ENCODE data around the gene TNKS1BP1. TPM values are rescaled to one million over a fixed set of nuclear protein-coding genes. Genes with fewer than 3 reads are reported as not detected.
"Not testable (repeated sequence)": the region's sequence is repeated elsewhere in the genome, so short reads cannot be mapped to it uniquely, and the experiment has no call there.

Gene TNKS1BP1
- total RNA-seq, 2 donors from 2014 or later = 5.6 to 17.7 TPM

- DNase-seq (ENCODE audit: low spot score in 2 of 2); H3K9me3 Mint-ChIP-seq; H3K27ac Mint-ChIP-seq; ATAC-seq: not testable (repeated sequence)
- H3K36me3 Mint-ChIP-seq = peaks cover 25 to 26% of the 10 kb centered on the region in 2 donors
These were observed 28.5 kb downstream of the TNKS1BP1 start for GRCh38 chr11:57296205-57296604.

- DNase-seq (ENCODE audit: low spot score in 2 of 2) = no peak
- H3K27ac Mint-ChIP-seq = no peak overlapping the region
- peaks cover 11 to 12% of the 10 kb centered on the region in 2 donors for H3K36me3 Mint-ChIP-seq
- no peak for ATAC-seq
- peaks cover 1 to 4% of the 10 kb centered on the region in 2 donors for H3K9me3 Mint-ChIP-seq
These were observed 30.3 kb downstream of the TNKS1BP1 start for GRCh38 chr11:57294225-57295131.

- no peak overlapping the region for H3K27ac Mint-ChIP-seq
- H3K9me3 Mint-ChIP-seq = peaks cover 0 to 2% of the 10 kb centered on the region in 2 donors
- ATAC-seq = no peak
- DNase-seq (ENCODE audit: low spot score in 2 of 2) = no peak
- no peaks in the 10 kb centered on the region for H3K36me3 Mint-ChIP-seq
These were observed 34.5 kb downstream of the TNKS1BP1 start for GRCh38 chr11:57290288-57290687.

- Mint-ChIP-seq H3K27ac (no peak overlapping the region), H3K36me3 (no peaks in the 10 kb centered on the region), H3K9me3 (peaks cover 0 to 4% of the 10 kb centered on the region in 2 donors)
- ATAC-seq (peak; percentile 50 to 71), DNase-seq (ENCODE audit: low spot score in 2 of 2) (no peak)
These were observed 35.8 kb downstream of the TNKS1BP1 start for GRCh38 chr11:57288771-57289579.

- DNase-seq (ENCODE audit: low spot score in 2 of 2) = no peak
- no peak for ATAC-seq
- no peak overlapping the region for H3K27ac Mint-ChIP-seq
- H3K36me3 Mint-ChIP-seq = no peaks in the 10 kb centered on the region
- H3K9me3 Mint-ChIP-seq = peaks cover 0 to 4% of the 10 kb centered on the region in 2 donors
These were observed 36.9 kb downstream of the TNKS1BP1 start for GRCh38 chr11:57287884-57288283.

- H3K9me3 Mint-ChIP-seq = peaks cover 0 to 8% of the 10 kb centered on the region in 2 donors
- DNase-seq (ENCODE audit: low spot score in 2 of 2) (no peak), ATAC-seq (no peak)
- H3K27ac Mint-ChIP-seq = no peak overlapping the region
- H3K36me3 Mint-ChIP-seq = no peaks in the 10 kb centered on the region
These were observed 41.3 kb downstream of the TNKS1BP1 start for GRCh38 chr11:57283231-57283990.

- H3K9me3 Mint-ChIP-seq = not testable (repeated sequence)
These were observed 43.2 kb downstream of the TNKS1BP1 start for GRCh38 chr11:57281546-57281945.

GRCh38 chr11:57279116-57279515 is 45.6 kb downstream of the TNKS1BP1 start:
- no peak for DNase-seq (ENCODE audit: low spot score in 2 of 2)
- Mint-ChIP-seq H3K27ac (no peak overlapping the region), H3K36me3 (no peaks in the 10 kb centered on the region), H3K9me3 (peaks cover 5 to 6% of the 10 kb centered on the region in 2 donors)
- no peak for ATAC-seq

More at GRCh38 chr11:57281546-57281945, 43.2 kb downstream of the TNKS1BP1 start:
- peak overlapping the region in 1 of 2 donors; percentile 11 for H3K27ac Mint-ChIP-seq
- not testable (repeated sequence) for DNase-seq (ENCODE audit: low spot score in 2 of 2); ATAC-seq; H3K36me3 Mint-ChIP-seq

- ATAC-seq (no peak), DNase-seq (ENCODE audit: low spot score in 2 of 2) (no peak)
- Mint-ChIP-seq H3K27ac (no peak overlapping the region), H3K36me3 (no peaks in the 10 kb centered on the region), H3K9me3 (peaks cover 7 to 8% of the 10 kb centered on the region in 2 donors)
These were observed 46.0 kb downstream of the TNKS1BP1 start for GRCh38 chr11:57278721-57279095.

- no peaks in the 10 kb centered on the region for H3K36me3 Mint-ChIP-seq
- ATAC-seq = no peak
- DNase-seq (ENCODE audit: low spot score in 2 of 2) = peak in 1 of 2 donors; percentile 46
- H3K27ac Mint-ChIP-seq = no peak overlapping the region
- H3K9me3 Mint-ChIP-seq = peaks cover 11 to 13% of the 10 kb centered on the region in 2 donors
These were observed 46.7 kb downstream of the TNKS1BP1 start for GRCh38 chr11:57277845-57278720.

- no peak for ATAC-seq
- Mint-ChIP-seq H3K36me3 (no peaks in the 10 kb centered on the region), H3K27ac (no peak overlapping the region), H3K9me3 (peaks cover 13 to 14% of the 10 kb centered on the region in 2 donors)
- DNase-seq (ENCODE audit: low spot score in 2 of 2) = no peak
These were observed 47.6 kb downstream of the TNKS1BP1 start for GRCh38 chr11:57276971-57277675.

- ATAC-seq (no peak), DNase-seq (ENCODE audit: low spot score in 2 of 2) (no peak)
- H3K36me3 Mint-ChIP-seq = no peaks in the 10 kb centered on the region
- no peak overlapping the region for H3K27ac Mint-ChIP-seq
- H3K9me3 Mint-ChIP-seq = peaks cover 10 to 13% of the 10 kb centered on the region in 2 donors
These were observed 48.4 kb downstream of the TNKS1BP1 start for GRCh38 chr11:57276169-57276970.

- Mint-ChIP-seq H3K36me3 (no peaks in the 10 kb centered on the region), H3K9me3 (peaks cover 10 to 13% of the 10 kb centered on the region in 2 donors), H3K27ac (no peak overlapping the region)
- ATAC-seq = no peak
- no peak for DNase-seq (ENCODE audit: low spot score in 2 of 2)
These were observed 49.2 kb downstream of the TNKS1BP1 start for GRCh38 chr11:57275582-57275981.

GRCh38 chr11:57274904-57275498 is 49.8 kb downstream of the TNKS1BP1 start:
- H3K36me3 Mint-ChIP-seq = no peaks in the 10 kb centered on the region
- DNase-seq (ENCODE audit: low spot score in 2 of 2) (no peak), ATAC-seq (no peak)
- H3K27ac Mint-ChIP-seq = no peak overlapping the region
- H3K9me3 Mint-ChIP-seq = peaks cover 10 to 13% of the 10 kb centered on the region in 2 donors

All from activated naive CD4-positive, alpha-beta T cell treated with anti-CD3 and anti-CD28 coated beads, Interleukin-2, amount 50 U/mL, for 72 hours (primary cell).